ENCODE results near the gene EIF1AD. TPM values are rescaled to one million over a fixed set of nuclear protein-coding genes. Genes with fewer than 3 reads are reported as not detected.

The EIF1AD gene
- total RNA-seq, 1 donor from 2014 or later = 22.2 TPM

GRCh38 chr11:65987336-65987735, 14.6 kb downstream of the EIF1AD start:
- Histone ChIP-seq H3K27ac (no peak overlapping the region), H3K79me2 (ENCODE audit: low read depth) (no peaks in the 10 kb centered on the region), H3K9ac (no peak overlapping the region), H3K9me3 (ENCODE audit: low read depth) (no peaks in the 10 kb centered on the region), H3F3A (ENCODE audit: low read depth) (peaks cover 10% of the 10 kb centered on the region), H3K4me2 (no peak overlapping the region), H3K4me1 (no peaks in the 10 kb centered on the region), H4K20me1 (ENCODE audit: low read depth) (no peaks in the 10 kb centered on the region), H3K4me3 (no peak overlapping the region), H3K36me3 (no peaks in the 10 kb centered on the region), H2AFZ (replicated peaks) (no peak overlapping the region), H3K27me3 (no peaks in the 10 kb centered on the region)
- H3K27me3 Mint-ChIP-seq (ENCODE audit: insufficient read depth, low read depth) = no peaks in the 10 kb centered on the region
- H3K4me1 Mint-ChIP-seq = peaks cover 2% of the 10 kb centered on the region
- TF ChIP-seq CTCF (IDR thresholded peaks at IDR 0.05) = no peak
- no peak for TF ChIP-seq EZH2 (IDR thresholded peaks at IDR 0.05)
- TF ChIP-seq EZH2phosphoT487 (IDR thresholded peaks at IDR 0.05) = no peak
- H3K36me3 Mint-ChIP-seq = peaks cover 2% of the 10 kb centered on the region
- H3K27ac Mint-ChIP-seq = no peak overlapping the region
- no peak overlapping the region for H3K4me3 Mint-ChIP-seq
- H3K9me3 Mint-ChIP-seq = no peaks in the 10 kb centered on the region
- DNase-seq (ENCODE audit: low spot score) = no peak

- Mint-ChIP-seq H3K27ac (no peak overlapping the region), H3K4me3 (no peak overlapping the region)
- no peak overlapping the region for H2AFZ ChIP-seq (replicated peaks)
These were observed 18.4 kb downstream of the EIF1AD start for GRCh38 chr11:65983589-65983987.

GRCh38 chr11:65982824-65983588, 19.0 kb downstream of the EIF1AD start:
- TF ChIP-seq EZH2 (IDR thresholded peaks at IDR 0.05) = no peak
- no peak for TF ChIP-seq EZH2phosphoT487 (IDR thresholded peaks at IDR 0.05)
- TF ChIP-seq CTCF (IDR thresholded peaks at IDR 0.05) = no peak
- Histone ChIP-seq H3K27ac (no peak overlapping the region), H3K4me1 (no peaks in the 10 kb centered on the region), H3K79me2 (ENCODE audit: low read depth) (no peaks in the 10 kb centered on the region), H3K4me3 (no peak overlapping the region), H3F3A (ENCODE audit: low read depth) (no peaks in the 10 kb centered on the region), H3K36me3 (no peaks in the 10 kb centered on the region), H2AFZ (replicated peaks) (no peak overlapping the region), H4K20me1 (ENCODE audit: low read depth) (no peaks in the 10 kb centered on the region), H3K27me3 (no peaks in the 10 kb centered on the region), H3K9ac (no peak overlapping the region), H3K9me3 (ENCODE audit: low read depth) (no peaks in the 10 kb centered on the region), H3K4me2 (no peak overlapping the region)
- peaks cover 5% of the 10 kb centered on the region for H3K36me3 Mint-ChIP-seq
- DNase-seq (ENCODE audit: low spot score) = no peak
- H3K9me3 Mint-ChIP-seq = no peaks in the 10 kb centered on the region
- H3K4me3 Mint-ChIP-seq = no peak overlapping the region
- no peak overlapping the region for H3K27ac Mint-ChIP-seq
- no peaks in the 10 kb centered on the region for H3K4me1 Mint-ChIP-seq
- peaks cover 2% of the 10 kb centered on the region for H3K27me3 Mint-ChIP-seq (ENCODE audit: insufficient read depth, low read depth)

More at GRCh38 chr11:65983589-65983987, 18.4 kb downstream of the EIF1AD start:
- H3K79me2 ChIP-seq (ENCODE audit: low read depth) = no peaks in the 10 kb centered on the region
- H4K20me1 ChIP-seq (ENCODE audit: low read depth) = no peaks in the 10 kb centered on the region
- no peaks in the 10 kb centered on the region for H3F3A ChIP-seq (ENCODE audit: low read depth)
- no peaks in the 10 kb centered on the region for H3K4me1 Mint-ChIP-seq
- DNase-seq (ENCODE audit: low spot score) = no peak
- H3K36me3 ChIP-seq = no peaks in the 10 kb centered on the region
- H3K9me3 Mint-ChIP-seq = no peaks in the 10 kb centered on the region
- H3K27ac ChIP-seq = no peak overlapping the region
- H3K4me1 ChIP-seq = no peaks in the 10 kb centered on the region
- TF ChIP-seq CTCF (IDR thresholded peaks at IDR 0.05) = no peak
- no peak for TF ChIP-seq EZH2 (IDR thresholded peaks at IDR 0.05)
- no peak for TF ChIP-seq EZH2phosphoT487 (IDR thresholded peaks at IDR 0.05)
- peaks cover 2% of the 10 kb centered on the region for H3K27me3 Mint-ChIP-seq (ENCODE audit: insufficient read depth, low read depth)
- H3K4me3 ChIP-seq = no peak overlapping the region
- H3K9me3 ChIP-seq (ENCODE audit: low read depth) = no peaks in the 10 kb centered on the region
- no peak overlapping the region for H3K9ac ChIP-seq
- peaks cover 5% of the 10 kb centered on the region for H3K36me3 Mint-ChIP-seq
- H3K4me2 ChIP-seq = no peak overlapping the region
- no peaks in the 10 kb centered on the region for H3K27me3 ChIP-seq
